Panc1 (cell line): ENCODE data around the gene SERGEF. TPM values are rescaled to one million over a fixed set of nuclear protein-coding genes. Genes with fewer than 3 reads are reported as not detected.

ENCODE experiments used
- ATAC-seq: fragments of 200-7000 bp; cut with Tn5 transposase; 2 replicates; pipeline ENCODE4 v1.9.1; 2020; ENCODE audit warnings: mild to moderate bottlenecking, moderate library complexity
- BruUV-seq: library from RNA; stranded (reverse); fragments of 400-500 nt; replicated peaks from 2 replicates; lab custom pipeline; 2021; lab: Mats Ljungman, UMichigan
- CTCF ChIA-PET: fragments of 300-600 bp; sonication (Branson Sonifier 250); formaldehyde crosslinking; loops from one replicate; lab custom pipeline; 2022; ENCODE audit warnings: antibody characterized with exemption; lab: Charles Lee
- POLR2A ChIA-PET: fragments of 300-600 bp; sonication (Branson Sonifier 250); formaldehyde crosslinking; loops from one replicate; lab custom pipeline; 2022; ENCODE audit warnings: antibody characterized with exemption; lab: Charles Lee
- DNase-seq: peaks from one replicate; pipeline ENCODE4 v3.0.0-alpha.2; 2010; ENCODE audit warnings: low read depth, low spot score
- H3K27ac ChIP-seq: 2 replicates; pipeline ENCODE4 v1.5.1; 2011; ENCODE audit warnings: mild to moderate bottlenecking, low read length, inconsistent platforms
- H3K27me3 ChIP-seq: fragments of 200-500 bp; sonication (Bioruptor generic); 2 replicates; pipeline ENCODE4 v1.6.0; 2014; ENCODE audit warnings: low read length, inconsistent platforms; ENCODE audit not compliant: control insufficient read depth, insufficient read depth
- H3K36me3 ChIP-seq: fragments of 200-500 bp; sonication (Bioruptor generic); 2 replicates; pipeline ENCODE4 v1.5.1; 2014; ENCODE audit warnings: inconsistent platforms, mild to moderate bottlenecking, low read length, moderate library complexity; ENCODE audit not compliant: control insufficient read depth, insufficient read depth
- H3K4me1 ChIP-seq: 2 replicates; pipeline ENCODE4 v1.5.1; 2011; ENCODE audit warnings: inconsistent platforms, mild to moderate bottlenecking, low read length, moderate library complexity; ENCODE audit not compliant: control insufficient read depth, insufficient read depth
- H3K4me3 ChIP-seq, 2 experiments: 2 replicates each; pipeline ENCODE4 v1.5.1; 2011 to 2012; ENCODE audit warnings: low read depth in 2 of 2, low read length in 2 of 2, mild to moderate bottlenecking in 2 of 2, inconsistent platforms in 1 of 2, moderate library complexity in 1 of 2
- H3K9me3 ChIP-seq: fragments of 200-500 bp; sonication (Bioruptor generic); 2 replicates; pipeline ENCODE4 v1.5.1; 2014; ENCODE audit warnings: low read depth, mild to moderate bottlenecking, inconsistent platforms, low read length, moderate library complexity; ENCODE audit not compliant: control insufficient read depth, insufficient read depth
- CTCF ChIP-seq: fragments of 450-650 bp; IDR thresholded peaks from 2 replicates; pipeline ENCODE4 v1.5.1; 2017; ENCODE audit warnings: mild to moderate bottlenecking
- POLR2AphosphoS5 ChIP-seq: IDR thresholded peaks from 2 replicates; pipeline ENCODE4 v1.6.1; 2012; ENCODE audit warnings: mild to moderate bottlenecking, low read depth, low read length, moderate library complexity
- REST ChIP-seq, 2 experiments: IDR thresholded peaks; 2 replicates each; pipeline ENCODE4 v1.6.1; 2011 to 2012; ENCODE audit warnings: low read depth in 2 of 2, control low read depth in 1 of 2, low read length in 1 of 2, mild to moderate bottlenecking in 1 of 2, moderate library complexity in 1 of 2; ENCODE audit not compliant: insufficient read depth in 1 of 2
- SIN3A ChIP-seq: IDR thresholded peaks from 2 replicates; pipeline ENCODE4 v1.6.1; 2012; ENCODE audit warnings: low read depth, mild to moderate bottlenecking, low read length, moderate library complexity, borderline replicate concordance; ENCODE audit not compliant: insufficient read depth
- TCF7L2 ChIP-seq: IDR thresholded peaks from 2 replicates; pipeline ENCODE4 v1.6.1; 2011; ENCODE audit warnings: mild to moderate bottlenecking, low read depth, low read length, inconsistent platforms
- in situ Hi-C: cut with HindIII; loops from 2 replicates; pipeline ENCODE4 v1.10.0; 2016; ENCODE audit warnings: low sequenced_read_pairs, low pct_unique_long_range_greater_than_20kb
- intact Hi-C: fragments of 100-400 bp; cut with micrococcal nuclease; formaldehyde crosslinking; loops from one replicate; pipeline ENCODE4 v1.10.0; 2022; ENCODE audit not compliant: unreplicated experiment
- total RNA-seq: library from RNA; stranded (reverse); gene quantifications from one replicate; pipeline ENCODE4 v1.2.1, GENCODE V29; 2021; ENCODE audit not compliant: unreplicated experiment

The SERGEF gene
- total RNA-seq, 1 experiment from 2014 or later = 35.5 TPM

- POLR2A ChIA-PET = no interaction called here
- no TSS peak for BruUV-seq
- H3K27ac ChIP-seq = no peak overlapping the region
- CTCF ChIA-PET = no interaction called here
- H3K9me3 ChIP-seq = no peaks in the 10 kb centered on the region
- H3K27me3 ChIP-seq = no peaks in the 10 kb centered on the region
- no peak overlapping the region for H3K4me3 ChIP-seq
- DNase-seq (no peak), ATAC-seq (no peak)
- no peaks in the 10 kb centered on the region for H3K36me3 ChIP-seq
- no peak for TF ChIP-seq SIN3A
- TF ChIP-seq CTCF = no peak
- no peak for TF ChIP-seq REST (IDR thresholded peaks at IDR 0.05; ENCODE audit: insufficient read depth in 1 of 2, low read depth in 2 of 2, low read length in 1 of 2)
- no peak for TF ChIP-seq POLR2AphosphoS5
- no peak for TF ChIP-seq TCF7L2
- no peaks in the 10 kb centered on the region for H3K4me1 ChIP-seq
- intact Hi-C loops (no loop called here), in situ Hi-C loops (no loop called here)
These were observed 97.9 kb downstream of the SERGEF start for GRCh38 chr11:17914957-17915356.

GRCh38 chr11:17907046-17907445 lies 105.8 kb downstream of the SERGEF start:
- no peak for TF ChIP-seq CTCF
- no peak overlapping the region for H3K4me3 ChIP-seq
- CTCF ChIA-PET = interaction anchor here (0.7 to 1.6 kb wide), 2 partner anchors 82 to 147 kb away, joined by 4 to 6 read pairs; no protein-coding TSS in a partner anchor

More at GRCh38 chr11:17907046-17907445, 105.8 kb downstream of the SERGEF start:
- no TSS peak for BruUV-seq
- in situ Hi-C loops = no loop called here
- intact Hi-C loops = no loop called here
- POLR2A ChIA-PET = interaction anchor here (0.7 kb wide), 1 partner anchor 178 kb away, joined by 4 read pairs; no protein-coding TSS in a partner anchor
- H3K27ac ChIP-seq = no peak overlapping the region
- ATAC-seq = no peak
- no peaks in the 10 kb centered on the region for H3K27me3 ChIP-seq
- H3K9me3 ChIP-seq = no peaks in the 10 kb centered on the region
- no peak for DNase-seq
- no peaks in the 10 kb centered on the region for H3K36me3 ChIP-seq
- no peaks in the 10 kb centered on the region for H3K4me1 ChIP-seq
